CD14-positive monocyte (primary cell): ENCODE data around the gene INMT. TPM values are rescaled to one million over a fixed set of nuclear protein-coding genes. Genes with fewer than 3 reads are reported as not detected.

ENCODE experiments used
- DNase-seq, 3 donors: peaks; one replicate each; pipeline ENCODE4 v3.0.0-alpha.2; 2011 to 2022
- H2AFZ ChIP-seq: 2 replicates; pipeline ENCODE4 v1.6.0; 2012; ENCODE audit warnings: mild to moderate bottlenecking, low read depth, low read length, inconsistent platforms; ENCODE audit not compliant: insufficient read depth, poor library complexity, severe bottlenecking
- H3K27ac ChIP-seq, 2 donors: 1 replicate in 1 of 2; 2 replicates in 1 of 2; pipeline ENCODE4 v1.5.1; 2012 to 2013; ENCODE audit warnings: low read length in 2 of 2, control low read depth in 1 of 2, inconsistent platforms in 1 of 2, low read depth in 1 of 2, mild to moderate bottlenecking in 1 of 2
- H3K27me3 ChIP-seq, 2 donors: one replicate each; pipeline versions ENCODE4 v1.6.0 to v1.6.1; 2011 to 2013; ENCODE audit warnings: low read length in 2 of 2; ENCODE audit not compliant: control insufficient read depth in 2 of 2, insufficient read depth in 2 of 2
- H3K36me3 ChIP-seq, 2 donors: replicated peaks in 1 of 2; 1 replicate in 1 of 2; 2 replicates in 1 of 2; pipeline versions ENCODE4 v1.5.1 to v1.6.1; 2012 to 2013; ENCODE audit warnings: low read length in 2 of 2, control low read depth in 1 of 2, inconsistent platforms in 1 of 2, mild to moderate bottlenecking in 1 of 2; ENCODE audit not compliant: insufficient read depth in 2 of 2, control insufficient read depth in 1 of 2
- H3K4me1 ChIP-seq, 2 donors: 1 replicate in 1 of 2; 2 replicates in 1 of 2; pipeline versions ENCODE4 v1.5.1 to v1.6.1; 2012 to 2013; ENCODE audit warnings: low read length in 2 of 2, control low read depth in 1 of 2, inconsistent platforms in 1 of 2, mild to moderate bottlenecking in 1 of 2, moderate library complexity in 1 of 2; ENCODE audit not compliant: insufficient read depth in 2 of 2, control insufficient read depth in 1 of 2
- H3K4me2 ChIP-seq: replicated peaks from 2 replicates; pipeline ENCODE3; 2012; ENCODE audit warnings: low read length, moderate library complexity, mild to moderate bottlenecking; ENCODE audit not compliant: poor library complexity, severe bottlenecking; ENCODE audit errors: extremely low read depth
- H3K4me3 ChIP-seq, 3 experiments: fragments of 200-600 bp in 1 of 3; sonication (generic) in 1 of 3; replicated peaks in 1 of 3; 1 replicate in 2 of 3; 2 replicates in 1 of 3; pipeline ENCODE4 v1.5.1; 2011 to 2013; ENCODE audit warnings: low read length in 3 of 3, mild to moderate bottlenecking in 3 of 3, control low read depth in 2 of 3, low read depth in 2 of 3, inconsistent platforms in 1 of 3, moderate library complexity in 1 of 3
- H3K79me2 ChIP-seq: 2 replicates; pipeline ENCODE4 v1.6.0; 2012; ENCODE audit warnings: mild to moderate bottlenecking, control low read depth, inconsistent platforms, low read length, moderate library complexity; ENCODE audit not compliant: insufficient read depth
- H3K9ac ChIP-seq: 2 replicates; pipeline ENCODE4 v1.6.0; 2017; ENCODE audit warnings: low read length, mild to moderate bottlenecking; ENCODE audit not compliant: insufficient read depth, poor library complexity, severe bottlenecking
- H3K9me3 ChIP-seq, 2 donors: replicated peaks in 1 of 2; 1 replicate in 1 of 2; 2 replicates in 1 of 2; pipeline versions ENCODE4 v1.5.1 to v1.6.1; 2012 to 2013; ENCODE audit warnings: low read length in 2 of 2, control low read depth in 1 of 2; ENCODE audit not compliant: control insufficient read depth in 1 of 2, insufficient read depth in 1 of 2
- H4K20me1 ChIP-seq: 2 replicates; pipeline ENCODE4 v1.6.0; 2012; ENCODE audit warnings: mild to moderate bottlenecking, low read length, control low read depth, moderate library complexity; ENCODE audit not compliant: insufficient read depth
- H3K27ac Mint-ChIP-seq, 7 donors: one replicate each; pipeline ENCODE4 v1.8.0; 2020; ENCODE audit warnings: mild to moderate bottlenecking in 7 of 7, mixed read lengths in 7 of 7, moderate library complexity in 6 of 7, inconsistent platforms in 2 of 7
- H3K27me3 Mint-ChIP-seq, 3 donors: one replicate each; pipeline ENCODE4 v1.8.0; 2021 to 2022; ENCODE audit warnings: low read depth in 3 of 3, mild to moderate bottlenecking in 3 of 3, mixed read lengths in 3 of 3, moderate library complexity in 3 of 3, inconsistent platforms in 1 of 3
- H3K36me3 Mint-ChIP-seq, 2 donors: one replicate each; pipeline ENCODE4 v1.8.0; 2020; ENCODE audit warnings: mixed read lengths in 2 of 2, inconsistent platforms in 1 of 2, mild to moderate bottlenecking in 1 of 2
- H3K4me1 Mint-ChIP-seq: one replicate; pipeline ENCODE4 v1.8.0; 2020; ENCODE audit warnings: mild to moderate bottlenecking, mixed read lengths
- H3K4me3 Mint-ChIP-seq, 2 donors: one replicate each; pipeline ENCODE4 v1.8.0; 2020; ENCODE audit warnings: mild to moderate bottlenecking in 2 of 2, mixed read lengths in 2 of 2, moderate library complexity in 1 of 2
- H3K9me3 Mint-ChIP-seq, 7 donors: one replicate each; pipeline ENCODE4 v1.8.0; 2020 to 2022; ENCODE audit warnings: mixed read lengths in 7 of 7, mild to moderate bottlenecking in 6 of 7, moderate library complexity in 6 of 7, inconsistent platforms in 2 of 7
- WGBS: methylation state at CpG from one replicate; pipeline ENCODE4 v1.1.5; 2013; ENCODE audit warnings: missing lambda C conversion rate; ENCODE audit not compliant: insufficient coverage; 5-methylcytosine and 5-hydroxymethylcytosine counted together
- intact Hi-C, 2 donors: fragments of 100-400 bp; cut with micrococcal nuclease; formaldehyde crosslinking; loops; one replicate each; pipeline versions ENCODE4 v1.15.0 to v1.15.1; 2023
- polyA plus RNA-seq, 3 donors: library from polyadenylated mRNA; depleted of rRNA in 1 of 3; unstranded in 2 of 3; stranded (reverse) in 1 of 3; fragments of 300-500 nt in 2 of 3; fragments of >200 nt in 1 of 3; fragmentation: Illumina TruSeq in 2 of 3; gene quantifications; 1 replicate in 2 of 3; 2 replicates in 1 of 3; pipeline ENCODE4 v1.2.3, GENCODE V29; 2012 to 2021
- TF ChIP-seq, protein P1 (sequence below): fragments of 200-600 bp; IDR thresholded peaks from one replicate; pipeline ENCODE4 v1.8.0; 2022; ENCODE audit warnings: antibody characterized with exemption, mild to moderate bottlenecking

The INMT gene
- polyA plus RNA-seq, 3 donors = not detected

DNA sequence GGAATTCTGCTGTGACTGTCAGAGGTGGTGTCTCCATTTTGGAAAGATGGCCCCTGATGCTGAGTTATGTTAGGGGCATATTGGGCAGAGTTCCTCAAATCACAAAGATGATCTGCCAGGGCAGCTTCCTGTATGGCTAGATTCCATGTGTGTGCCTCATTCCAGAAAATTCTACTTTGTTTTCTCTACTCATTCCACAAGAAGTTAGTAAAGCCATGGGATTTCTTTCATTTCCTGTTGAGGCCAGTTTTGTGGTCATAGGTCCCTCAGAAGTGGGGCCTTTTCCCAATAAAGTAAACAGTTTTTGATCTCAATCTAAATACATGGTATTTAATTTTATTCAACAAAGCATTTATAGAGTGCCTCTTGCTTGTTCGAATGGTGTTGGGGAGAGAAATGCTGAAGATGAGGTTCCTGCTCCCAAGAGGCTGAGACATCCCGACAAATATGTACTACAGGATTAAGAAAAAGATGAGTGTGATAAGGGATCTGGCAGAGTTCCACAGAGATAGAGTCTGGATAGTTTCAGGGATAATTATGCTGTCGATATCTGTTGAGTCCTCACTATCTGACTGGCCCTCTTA lies 52.2 kb downstream of the INMT start:
- H3K27ac Mint-ChIP-seq = no peak overlapping the region
- TF ChIP-seq, protein P1, sequence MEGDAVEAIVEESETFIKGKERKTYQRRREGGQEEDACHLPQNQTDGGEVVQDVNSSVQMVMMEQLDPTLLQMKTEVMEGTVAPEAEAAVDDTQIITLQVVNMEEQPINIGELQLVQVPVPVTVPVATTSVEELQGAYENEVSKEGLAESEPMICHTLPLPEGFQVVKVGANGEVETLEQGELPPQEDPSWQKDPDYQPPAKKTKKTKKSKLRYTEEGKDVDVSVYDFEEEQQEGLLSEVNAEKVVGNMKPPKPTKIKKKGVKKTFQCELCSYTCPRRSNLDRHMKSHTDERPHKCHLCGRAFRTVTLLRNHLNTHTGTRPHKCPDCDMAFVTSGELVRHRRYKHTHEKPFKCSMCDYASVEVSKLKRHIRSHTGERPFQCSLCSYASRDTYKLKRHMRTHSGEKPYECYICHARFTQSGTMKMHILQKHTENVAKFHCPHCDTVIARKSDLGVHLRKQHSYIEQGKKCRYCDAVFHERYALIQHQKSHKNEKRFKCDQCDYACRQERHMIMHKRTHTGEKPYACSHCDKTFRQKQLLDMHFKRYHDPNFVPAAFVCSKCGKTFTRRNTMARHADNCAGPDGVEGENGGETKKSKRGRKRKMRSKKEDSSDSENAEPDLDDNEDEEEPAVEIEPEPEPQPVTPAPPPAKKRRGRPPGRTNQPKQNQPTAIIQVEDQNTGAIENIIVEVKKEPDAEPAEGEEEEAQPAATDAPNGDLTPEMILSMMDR = no peak

DNA sequence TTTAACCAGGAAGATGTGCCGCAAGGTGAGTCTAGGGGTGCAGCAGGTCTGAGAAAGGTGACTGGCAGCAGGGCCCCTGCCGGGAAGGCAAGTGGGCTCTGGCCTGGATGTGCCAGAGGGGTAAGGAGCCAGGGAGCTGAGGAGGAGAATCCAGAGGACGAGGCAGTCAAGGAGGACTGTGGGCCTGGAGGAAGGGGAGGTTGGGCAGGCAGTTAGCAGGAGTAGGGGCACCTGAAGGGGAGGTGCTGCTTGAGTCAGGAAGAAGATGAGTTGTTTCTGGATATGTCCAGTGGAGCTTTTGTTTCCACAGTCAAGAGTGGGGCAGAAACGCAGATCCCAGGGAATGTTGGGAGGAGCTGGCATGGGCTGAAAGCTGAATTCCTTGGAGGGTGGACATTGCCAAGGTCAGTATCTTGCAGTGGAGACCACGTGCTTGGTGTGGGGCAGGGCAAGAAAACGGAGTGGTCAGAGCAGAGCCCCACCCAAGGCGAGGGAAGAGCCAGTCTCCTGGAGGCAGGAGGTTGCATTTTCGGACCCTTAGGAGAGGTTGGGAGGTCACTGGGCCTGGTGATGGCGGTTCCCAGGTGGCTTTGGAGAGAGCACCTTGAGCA lies 53.3 kb downstream of the INMT start:
- no peak for DNase-seq
- WGBS = 91% methylated on average over 9 of the region's 9 CpGs
- H3K27me3 Mint-ChIP-seq = peaks cover 0 to 3% (median 2%) of the 10 kb centered on the region in 3 donors
- Histone ChIP-seq H3K27ac (no peak overlapping the region), H2AFZ (no peak overlapping the region), H3K4me1 (peaks cover 0 to 3% of the 10 kb centered on the region in 2 donors), H3K79me2 (no peaks in the 10 kb centered on the region), H4K20me1 (no peaks in the 10 kb centered on the region), H3K4me3 (no peak overlapping the region), H3K9me3 (no peaks in the 10 kb centered on the region), H3K36me3 (no peaks in the 10 kb centered on the region), H3K9ac (no peak overlapping the region), H3K4me2 (no peak overlapping the region), H3K27me3 (no peaks in the 10 kb centered on the region)
- peaks cover 0 to 2% (median 0%) of the 10 kb centered on the region in 7 donors for H3K9me3 Mint-ChIP-seq
- intact Hi-C loops = no loop called here
- H3K4me1 Mint-ChIP-seq = peaks cover 15% of the 10 kb centered on the region
- no peak overlapping the region for H3K4me3 Mint-ChIP-seq
- H3K27ac Mint-ChIP-seq = no peak overlapping the region
- no peaks in the 10 kb centered on the region for H3K36me3 Mint-ChIP-seq
- TF ChIP-seq, protein P1 = no peak

More for the DNA sequence above, 52.2 kb downstream of the INMT start:
- Histone ChIP-seq H3K4me3 (no peak overlapping the region), H2AFZ (no peak overlapping the region), H3K79me2 (no peaks in the 10 kb centered on the region), H3K27ac (no peak overlapping the region), H3K4me2 (no peak overlapping the region), H4K20me1 (no peaks in the 10 kb centered on the region), H3K27me3 (no peaks in the 10 kb centered on the region), H3K4me1 (peaks cover 0 to 3% of the 10 kb centered on the region in 2 donors), H3K9me3 (no peaks in the 10 kb centered on the region), H3K36me3 (no peaks in the 10 kb centered on the region), H3K9ac (no peak overlapping the region)
- no peaks in the 10 kb centered on the region for H3K36me3 Mint-ChIP-seq
- intact Hi-C loops = no loop called here
- 100% methylated on average over 1 of the region's 3 CpGs for WGBS
- no peak overlapping the region for H3K4me3 Mint-ChIP-seq
- peaks cover 0 to 2% (median 0%) of the 10 kb centered on the region in 7 donors for H3K9me3 Mint-ChIP-seq
- H3K27me3 Mint-ChIP-seq = peaks cover 1 to 3% (median 2%) of the 10 kb centered on the region in 3 donors
- DNase-seq = no peak
- H3K4me1 Mint-ChIP-seq = peaks cover 15% of the 10 kb centered on the region
